ENCODE measurements around the gene C6orf15. TPM values are rescaled to one million over a fixed set of nuclear protein-coding genes. Genes with fewer than 3 reads are reported as not detected.

C6orf15 gene
- total and polyA plus RNA-seq, 2 donors (not counting 3 experiments of a cell fraction or from before 2014, with no cell fraction given) = not detected

GRCh38 chr6:31079656-31080261 is 32.6 kb downstream of the C6orf15 start:
- Histone ChIP-seq H3K27ac (ENCODE audit: insufficient read depth, low read depth, low read length) (no peak overlapping the region), H3K27me3 (ENCODE audit: control insufficient read depth in 2 of 2, insufficient read depth in 2 of 2, low read length in 2 of 2) (peaks cover 2 to 3% of the 10 kb centered on the region in 2 experiments), H3K36me3 (ENCODE audit: control insufficient read depth in 2 of 2, extremely low read depth in 1 of 2, insufficient read depth in 2 of 2, low read length in 2 of 2) (no peaks in the 10 kb centered on the region), H3K4me1 (ENCODE audit: control insufficient read depth, extremely low read depth, insufficient read depth, low read length) (peaks cover 4% of the 10 kb centered on the region), H4K20me1 (replicated peaks; ENCODE audit: control insufficient read depth, extremely low read depth, insufficient read depth, low read length) (no peaks in the 10 kb centered on the region), H2AFZ (ENCODE audit: low read depth, low read length) (peak overlapping the region; percentile 95), H3K4me3 (replicated peaks in 1 of 3; ENCODE audit: insufficient read depth in 1 of 3, low read depth in 1 of 3, low read length in 3 of 3) (peak overlapping the region in 1 of 3 experiments; percentile 40), H3K9me3 (replicated peaks; ENCODE audit: control insufficient read depth, insufficient read depth, low read length) (no peaks in the 10 kb centered on the region), H3K9ac (replicated peaks; ENCODE audit: extremely low read depth, insufficient read depth, low read length) (no peak overlapping the region), H3K79me2 (ENCODE audit: control insufficient read depth, insufficient read depth, low read length) (no peaks in the 10 kb centered on the region), H3K9me1 (replicated peaks; ENCODE audit: control insufficient read depth, extremely low read depth, insufficient read depth, low read length) (no peaks in the 10 kb centered on the region), H3K4me2 (ENCODE audit: insufficient read depth, low read length) (peak overlapping the region; percentile 40)
- TF ChIP-seq CTCF (IDR thresholded peaks at IDR 0.05; ENCODE audit: extremely low read depth in 1 of 2, insufficient read depth in 1 of 2, low read depth in 1 of 2, low read length in 2 of 2) = peak; percentile 68 to 80
- TF ChIP-seq POLR2A (IDR thresholded peaks at IDR 0.05; ENCODE audit: low read depth, low read length) = no peak
- intact Hi-C loops (cut with micrococcal nuclease) = loop anchor here (1.0 to 10.0 kb wide), 3 partner anchors 164 to 595 kb away; partner anchors contain the start of gene HLA-E
- no TSS peak for BruUV-seq (replicated peaks)
- dilution Hi-C loops (cut with MboI; ENCODE audit: extremely low pct_ligation_motif_present, low sequenced_read_pairs) = no loop called here
- CTCF ChIA-PET = interaction anchor here (0.6 to 3.5 kb wide), 61 partner anchors 7 to 626 kb away, joined by 3 to 141 read pairs (median 5); partner anchors contain the start of genes C6orf15, DDR1, DHX16 and GTF2H4
- peak; percentile 94 for FAIRE-seq
- peak; percentile 73 for DNase-seq (ENCODE audit: low read depth, low spot score)
- POLR2A ChIA-PET = no interaction called here

- CTCF ChIA-PET = no interaction called here
- no peak for FAIRE-seq
Observed at GRCh38 chr6:31076611-31077010, 35.8 kb downstream of the C6orf15 start.

More at GRCh38 chr6:31076611-31077010, 35.8 kb downstream of the C6orf15 start:
- dilution Hi-C loops (cut with MboI; ENCODE audit: extremely low pct_ligation_motif_present, low sequenced_read_pairs) (no loop called here), intact Hi-C loops (cut with micrococcal nuclease) (no loop called here)
- no peaks in the 10 kb centered on the region for H3K36me3 ChIP-seq (ENCODE audit: control insufficient read depth in 2 of 2, extremely low read depth in 1 of 2, insufficient read depth in 2 of 2, low read length in 2 of 2)
- TF ChIP-seq FOS (IDR thresholded peaks at IDR 0.05; ENCODE audit: borderline replicate concordance, insufficient read depth, low read length) (no peak), EZH2 (IDR thresholded peaks at IDR 0.05; ENCODE audit: borderline replicate concordance, low read depth, low read length, severe bottlenecking) (no peak), JUN (IDR thresholded peaks at IDR 0.05; ENCODE audit: borderline replicate concordance, insufficient read depth, insufficient read length, low read depth) (no peak), POLR2A (IDR thresholded peaks at IDR 0.05; ENCODE audit: low read depth, low read length) (no peak), MAX (IDR thresholded peaks at IDR 0.05; ENCODE audit: insufficient read depth, insufficient read length) (no peak), POLR2AphosphoS5 (IDR thresholded peaks at IDR 0.05; ENCODE audit: insufficient read depth, low read depth, low read length) (no peak), CTCF (IDR thresholded peaks at IDR 0.05; ENCODE audit: extremely low read depth in 1 of 2, insufficient read depth in 1 of 2, low read depth in 1 of 2, low read length in 2 of 2) (no peak)
- no peaks in the 10 kb centered on the region for H3K9me1 ChIP-seq (replicated peaks; ENCODE audit: control insufficient read depth, extremely low read depth, insufficient read depth, low read length)
- H3K4me3 ChIP-seq (replicated peaks in 1 of 3; ENCODE audit: insufficient read depth in 1 of 3, low read depth in 1 of 3, low read length in 3 of 3) = no peak overlapping the region
- H3K27me3 ChIP-seq (ENCODE audit: control insufficient read depth in 2 of 2, insufficient read depth in 2 of 2, low read length in 2 of 2) = peaks cover under 1 to 3% of the 10 kb centered on the region in 2 experiments
- BruUV-seq (replicated peaks) = no TSS peak
- H4K20me1 ChIP-seq (replicated peaks; ENCODE audit: control insufficient read depth, extremely low read depth, insufficient read depth, low read length) = no peaks in the 10 kb centered on the region
- H3K9ac ChIP-seq (replicated peaks; ENCODE audit: extremely low read depth, insufficient read depth, low read length) = no peak overlapping the region
- no peak overlapping the region for H2AFZ ChIP-seq (ENCODE audit: low read depth, low read length)
- no peak for DNase-seq (ENCODE audit: low read depth, low spot score)
- H3K4me2 ChIP-seq (ENCODE audit: insufficient read depth, low read length) = no peak overlapping the region
- H3K79me2 ChIP-seq (ENCODE audit: control insufficient read depth, insufficient read depth, low read length) = no peaks in the 10 kb centered on the region
- peaks cover 10% of the 10 kb centered on the region for H3K4me1 ChIP-seq (ENCODE audit: control insufficient read depth, extremely low read depth, insufficient read depth, low read length)
- POLR2A ChIA-PET = interaction anchor here (0.5 kb wide), 1 partner anchor 462 kb away, joined by 5 read pairs; no protein-coding TSS in a partner anchor
- no peak overlapping the region for H3K27ac ChIP-seq (ENCODE audit: insufficient read depth, low read depth, low read length)
- H3K9me3 ChIP-seq (replicated peaks; ENCODE audit: control insufficient read depth, insufficient read depth, low read length) = no peaks in the 10 kb centered on the region

Measured in endothelial cell of umbilical vein (primary cell).